GM21515 (cell line): Measurements from ENCODE around the gene LCN2.

Source experiments
- ATAC-seq: cut with Tn5 transposase; IDR thresholded peaks from one replicate; pipeline ENCODE4 v1.9.1; 2021; ENCODE audit not compliant: unreplicated experiment

Gene LCN2

GRCh38 chr9:128191406-128192046 is 42.3 kb downstream of the LCN2 start, which contains the start of gene CIZ1:
TSS of gene CIZ1 (minus strand) at chr9:128191572. CDS start at chr9:128190857, 715 bp downstream.
- ATAC-seq = peak; percentile 79

GRCh38 chr9:128192601-128193371 is 43.5 kb downstream of the LCN2 start:
- ATAC-seq = no peak

- ATAC-seq = no peak
These were observed 44.3 kb downstream of the LCN2 start for GRCh38 chr9:128193469-128194096.

GRCh38 chr9:128201441-128202369 is 52.5 kb downstream of the LCN2 start:
- no peak for ATAC-seq

GRCh38 chr9:128202648-128203023 is 53.4 kb downstream of the LCN2 start:
- ATAC-seq = no peak
